Activated CD8-positive, alpha-beta T cell treated with anti-CD3 and anti-CD28 coated beads, Interleukin-2, amount 10 ng/mL, durations not matched to agents 7 days and 5 days (primary cell): ENCODE data around the gene LHFPL6. TPM values are rescaled to one million over a fixed set of nuclear protein-coding genes. Genes with fewer than 3 reads are reported as not detected.

Experiments
- ATAC-seq: fragments of 150-1000 bp; cut with Tn5 transposase; one replicate; pipeline ENCODE4 v1.10.0; 2021; ENCODE audit warnings: moderate library complexity
- CTCF ChIA-PET: fragments of 350-600 bp; sonication (Branson Sonifier 250); formaldehyde crosslinking; loops from one replicate; lab custom pipeline; 2021; ENCODE audit warnings: antibody characterized with exemption; lab: Charles Lee
- POLR2A ChIA-PET: fragments of 350-600 bp; sonication (Branson Sonifier 250); formaldehyde crosslinking; loops from one replicate; lab custom pipeline; 2021; ENCODE audit warnings: antibody characterized with exemption; lab: Charles Lee
- DNase-seq: peaks from one replicate; pipeline ENCODE4 v3.0.0-alpha.2; 2020
- H3K27ac Mint-ChIP-seq: one replicate; pipeline ENCODE4 v1.8.0; 2021; ENCODE audit warnings: mild to moderate bottlenecking, mixed read lengths
- H3K27me3 Mint-ChIP-seq: one replicate; pipeline ENCODE4 v1.8.0; 2021; ENCODE audit warnings: low read depth, mixed read lengths
- H3K36me3 Mint-ChIP-seq: one replicate; pipeline ENCODE4 v1.8.0; 2021; ENCODE audit warnings: low read depth, mixed read lengths
- H3K4me1 Mint-ChIP-seq: one replicate; pipeline ENCODE4 v1.8.0; 2021; ENCODE audit warnings: low read depth, mixed read lengths
- H3K4me3 Mint-ChIP-seq: one replicate; pipeline ENCODE4 v1.8.0; 2021; ENCODE audit warnings: mild to moderate bottlenecking, mixed read lengths
- H3K9me3 Mint-ChIP-seq: one replicate; pipeline ENCODE4 v1.8.0; 2022; ENCODE audit warnings: mixed read lengths; ENCODE audit not compliant: insufficient read depth
- total RNA-seq, 2 experiments: library from RNA; stranded (reverse); gene quantifications; one replicate each; pipeline ENCODE4 v1.2.3, GENCODE V29; 2021

Gene LHFPL6
- total RNA-seq, 2 experiments from 2014 or later, result 0.13 TPM; not detected in 1

DNA sequence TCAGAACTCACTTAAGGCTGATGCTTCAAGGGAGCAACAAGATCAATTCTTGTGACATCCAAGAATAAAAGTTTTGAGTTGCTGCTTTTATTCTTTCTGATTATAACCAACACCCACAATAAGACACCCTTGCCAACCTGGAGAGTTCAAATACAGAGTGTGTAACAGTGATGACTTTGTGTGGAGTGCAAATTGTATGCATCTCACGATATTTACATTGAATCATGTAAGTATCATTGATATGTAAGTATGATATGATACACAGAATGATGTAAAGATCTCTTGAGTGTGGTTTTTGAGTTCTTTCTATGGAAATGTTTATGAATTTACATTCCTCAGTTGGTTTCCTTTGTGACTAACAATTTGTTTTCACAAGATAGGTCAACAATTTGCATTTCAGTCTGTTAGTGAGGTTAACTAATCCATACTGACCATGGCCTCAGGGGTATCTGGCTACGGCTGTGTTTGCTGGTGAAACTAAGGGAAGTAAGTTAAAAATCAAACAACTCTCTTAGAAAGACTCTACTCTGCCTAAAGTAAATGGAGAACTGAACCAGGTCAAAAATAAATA lies 12.4 kb downstream of the LHFPL6 start:
- no peak for DNase-seq
- H3K4me1 Mint-ChIP-seq, result no peaks in the 10 kb centered on the region
- ATAC-seq, result no peak
- H3K27ac Mint-ChIP-seq, result no peak overlapping the region
- peaks cover 3% of the 10 kb centered on the region for H3K27me3 Mint-ChIP-seq
- ChIA-PET POLR2A (no interaction called here), CTCF (no interaction called here)
- no peaks in the 10 kb centered on the region for H3K36me3 Mint-ChIP-seq
- H3K4me3 Mint-ChIP-seq, result no peak overlapping the region
- no peaks in the 10 kb centered on the region for H3K9me3 Mint-ChIP-seq

DNA sequence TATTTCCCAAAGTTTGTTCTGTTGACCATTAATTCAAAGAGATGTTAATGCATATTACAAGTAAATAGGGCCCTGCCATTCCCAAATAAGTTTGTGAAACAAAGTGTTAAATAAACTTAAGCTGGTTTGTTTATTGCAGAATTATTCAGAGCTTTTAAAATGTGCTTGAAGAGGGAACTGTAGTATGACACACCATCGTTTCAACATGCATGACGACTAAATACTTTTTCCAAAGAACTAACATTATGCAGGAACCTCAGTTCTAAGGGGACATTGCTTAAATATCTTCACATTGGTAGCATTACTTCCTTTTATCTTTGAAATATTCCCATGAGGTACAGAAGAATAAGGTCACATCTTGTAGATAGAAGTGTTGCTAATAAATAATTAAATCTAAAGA lies 14.6 kb downstream of the LHFPL6 start:
- DNase-seq (no peak), ATAC-seq (no peak)
- H3K4me1 Mint-ChIP-seq, result no peaks in the 10 kb centered on the region
- H3K27ac Mint-ChIP-seq, result no peak overlapping the region
- CTCF ChIA-PET, result no interaction called here
- no peaks in the 10 kb centered on the region for H3K9me3 Mint-ChIP-seq
- POLR2A ChIA-PET, result no interaction called here
- H3K4me3 Mint-ChIP-seq, result no peak overlapping the region
- H3K36me3 Mint-ChIP-seq, result no peaks in the 10 kb centered on the region
- H3K27me3 Mint-ChIP-seq, result peaks cover 7% of the 10 kb centered on the region

DNA sequence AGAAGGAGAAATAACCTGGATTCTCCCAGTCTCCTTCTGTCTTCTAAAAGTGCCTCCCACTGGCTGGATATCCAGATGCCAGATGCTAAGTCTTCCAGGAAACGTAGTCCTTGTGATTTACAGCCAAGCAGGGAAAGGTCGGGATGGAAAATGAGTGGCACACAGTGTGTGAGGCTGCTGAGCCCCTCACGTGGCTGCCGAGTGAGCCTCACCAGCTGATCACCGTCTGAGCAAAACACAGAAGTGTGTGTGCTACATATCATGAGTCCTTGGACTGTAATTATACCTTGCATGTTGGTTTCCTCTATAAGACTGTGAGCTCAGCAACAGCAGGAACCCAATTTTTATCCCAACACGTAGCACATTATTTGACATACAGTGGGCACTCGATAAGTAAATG lies 15.1 kb downstream of the LHFPL6 start:
- Mint-ChIP-seq H3K36me3 (no peaks in the 10 kb centered on the region), H3K27me3 (peaks cover 7% of the 10 kb centered on the region), H3K4me3 (no peak overlapping the region), H3K27ac (no peak overlapping the region), H3K4me1 (no peaks in the 10 kb centered on the region), H3K9me3 (no peaks in the 10 kb centered on the region)
- ChIA-PET CTCF (no interaction called here), POLR2A (no interaction called here)
- no peak for DNase-seq
- no peak for ATAC-seq

DNA sequence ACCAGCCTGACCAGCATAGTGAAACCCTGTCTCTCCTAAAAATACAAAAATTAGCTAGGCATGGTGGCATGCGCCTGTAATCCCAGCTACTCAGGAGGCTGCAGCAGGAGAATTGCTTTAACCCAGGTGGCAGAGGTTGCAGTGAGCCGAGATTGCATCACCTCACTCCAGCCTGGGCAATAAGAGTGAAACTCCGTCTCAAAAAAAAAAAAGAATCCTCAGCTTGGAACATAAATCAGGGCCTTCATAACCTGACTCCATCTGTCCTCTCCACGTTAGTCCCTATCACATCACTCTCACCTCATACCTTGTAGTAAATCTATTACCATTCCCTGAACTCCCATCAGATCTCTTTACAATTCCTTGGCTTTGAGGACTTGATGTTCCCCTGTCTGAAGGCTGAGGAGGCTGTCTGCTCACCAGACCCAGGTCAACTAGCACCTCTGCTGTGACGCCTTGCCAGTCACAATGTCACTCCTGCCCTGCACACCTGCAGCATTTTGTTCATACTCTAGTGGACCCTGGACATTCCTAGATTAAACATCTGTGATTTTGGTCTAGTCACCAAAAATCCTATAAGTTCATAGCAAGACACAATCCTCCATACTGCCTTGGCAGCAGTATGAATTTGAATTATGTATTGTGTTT lies 15.9 kb downstream of the LHFPL6 start:
- H3K27ac Mint-ChIP-seq, result no peak overlapping the region
- ChIA-PET CTCF (no interaction called here), POLR2A (interaction anchor here (0.8 kb wide), 1 partner anchor 29 kb away, joined by 3 read pairs; no protein-coding TSS in a partner anchor)

DNA sequence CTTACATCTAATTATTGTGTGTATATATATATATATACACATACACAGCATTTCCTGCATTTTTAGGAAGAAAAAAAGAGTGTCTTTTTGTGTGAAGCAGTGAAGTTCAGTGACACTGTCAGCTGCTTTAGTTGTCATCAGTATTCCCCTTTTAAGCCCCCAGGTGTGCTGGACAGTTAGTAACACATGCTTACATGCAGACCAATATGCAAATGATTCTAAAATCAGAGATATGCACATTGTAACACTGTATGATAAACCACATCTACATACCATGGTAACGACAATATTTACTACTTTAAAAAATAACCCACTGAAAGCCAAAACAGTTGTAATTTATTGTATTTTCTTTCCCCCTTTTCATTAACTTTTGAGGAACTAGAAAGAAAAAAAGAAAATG lies 16.8 kb downstream of the LHFPL6 start:
- Mint-ChIP-seq H3K36me3 (no peaks in the 10 kb centered on the region), H3K9me3 (no peaks in the 10 kb centered on the region), H3K4me3 (no peak overlapping the region), H3K27me3 (peaks cover 10% of the 10 kb centered on the region), H3K4me1 (no peaks in the 10 kb centered on the region), H3K27ac (no peak overlapping the region)
- no peak for DNase-seq
- ChIA-PET CTCF (interaction anchor here (1.6 kb wide), 1 partner anchor 26 kb away, joined by 8 read pairs; no protein-coding TSS in a partner anchor), POLR2A (no interaction called here)
- no peak for ATAC-seq

More for the DNA sequence above, 15.9 kb downstream of the LHFPL6 start:
- Mint-ChIP-seq H3K4me1 (no peaks in the 10 kb centered on the region), H3K4me3 (no peak overlapping the region), H3K36me3 (no peaks in the 10 kb centered on the region), H3K27me3 (peaks cover 10% of the 10 kb centered on the region), H3K9me3 (no peaks in the 10 kb centered on the region)
- no peak for ATAC-seq
- no peak for DNase-seq

GRCh38 chr13:39585219-39585618 lies 17.8 kb downstream of the LHFPL6 start:
- Mint-ChIP-seq H3K27ac (no peak overlapping the region), H3K36me3 (no peaks in the 10 kb centered on the region), H3K9me3 (no peaks in the 10 kb centered on the region), H3K4me1 (no peaks in the 10 kb centered on the region), H3K4me3 (no peak overlapping the region), H3K27me3 (peaks cover 10% of the 10 kb centered on the region)
- POLR2A ChIA-PET, result no interaction called here
- no peak for ATAC-seq
- CTCF ChIA-PET, result interaction anchor here (1.6 kb wide), 1 partner anchor 27 kb away, joined by 8 read pairs; no protein-coding TSS in a partner anchor
- no peak for DNase-seq

GRCh38 chr13:39580881-39581575 lies 22.0 kb downstream of the LHFPL6 start:
- no peaks in the 10 kb centered on the region for H3K9me3 Mint-ChIP-seq
- CTCF ChIA-PET, result no interaction called here
- ATAC-seq, result no peak

DNA sequence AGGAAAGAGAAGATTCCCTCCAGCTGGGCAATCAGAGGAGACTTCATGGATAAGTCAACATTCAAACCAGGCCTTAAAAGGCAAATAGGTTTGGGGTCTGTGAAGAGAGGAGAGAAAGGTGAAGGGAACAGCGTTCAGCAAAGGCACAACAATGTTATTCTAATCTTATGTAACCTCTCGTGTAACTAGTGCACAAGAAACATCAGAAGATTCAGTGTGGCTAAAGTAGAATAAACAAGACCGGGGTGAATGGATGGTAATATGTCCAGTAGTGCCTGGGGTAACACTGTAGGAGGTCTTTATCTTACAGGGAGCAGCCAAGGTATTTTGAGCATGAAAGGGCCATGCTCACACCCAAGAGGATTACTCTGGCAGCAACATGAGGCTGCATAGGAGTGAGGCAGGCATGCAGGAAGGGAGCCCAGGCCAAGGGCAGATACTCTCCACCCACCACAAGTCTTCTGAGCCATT lies 24.1 kb downstream of the LHFPL6 start:
- ChIA-PET CTCF (no interaction called here), POLR2A (no interaction called here)
- Mint-ChIP-seq H3K27me3 (peaks cover 10% of the 10 kb centered on the region), H3K4me1 (no peaks in the 10 kb centered on the region), H3K36me3 (no peaks in the 10 kb centered on the region), H3K9me3 (no peaks in the 10 kb centered on the region), H3K27ac (no peak overlapping the region), H3K4me3 (no peak overlapping the region)
- no peak for ATAC-seq
- DNase-seq, result no peak

More at GRCh38 chr13:39580881-39581575, 22.0 kb downstream of the LHFPL6 start:
- Mint-ChIP-seq H3K4me1 (no peaks in the 10 kb centered on the region), H3K4me3 (no peak overlapping the region), H3K27ac (no peak overlapping the region), H3K27me3 (peaks cover 11% of the 10 kb centered on the region), H3K36me3 (no peaks in the 10 kb centered on the region)
- DNase-seq, result no peak
- POLR2A ChIA-PET, result no interaction called here

DNA sequence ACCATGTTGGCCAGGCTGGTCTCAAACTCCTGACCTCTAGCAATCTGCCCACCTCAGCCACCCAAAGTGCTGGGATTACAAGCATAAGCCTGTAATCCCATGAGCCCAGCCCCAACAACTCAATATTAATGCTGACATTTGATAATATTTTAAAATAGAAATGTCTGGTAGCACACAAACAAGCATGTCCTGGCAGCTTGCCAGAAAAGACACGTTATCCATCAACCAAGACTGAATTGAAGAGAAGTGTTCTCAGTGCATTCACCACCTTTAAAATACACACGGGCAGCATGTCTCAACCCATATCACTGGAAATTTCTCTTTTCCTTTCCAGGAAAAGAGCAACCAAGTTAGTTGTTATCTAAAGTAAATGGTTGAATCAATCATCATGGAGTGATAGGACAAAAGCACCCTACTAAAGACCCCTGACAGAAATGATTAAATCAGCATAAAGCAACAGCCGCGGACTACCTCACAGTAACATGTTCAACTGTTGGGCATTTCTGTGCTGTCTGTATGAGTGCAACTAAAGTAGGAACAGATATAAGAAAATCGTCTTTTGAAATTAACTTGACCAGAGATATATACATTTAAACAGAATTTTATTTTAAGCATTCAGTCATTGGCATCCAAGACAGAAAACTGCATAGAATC lies 25.0 kb downstream of the LHFPL6 start:
- no peaks in the 10 kb centered on the region for H3K4me1 Mint-ChIP-seq
- H3K27me3 Mint-ChIP-seq, result peaks cover 5% of the 10 kb centered on the region
- no peak overlapping the region for H3K27ac Mint-ChIP-seq
- no peak for DNase-seq
- no peak overlapping the region for H3K4me3 Mint-ChIP-seq
- POLR2A ChIA-PET, result no interaction called here
- no peak for ATAC-seq
- no peaks in the 10 kb centered on the region for H3K36me3 Mint-ChIP-seq
- no peaks in the 10 kb centered on the region for H3K9me3 Mint-ChIP-seq
- CTCF ChIA-PET, result no interaction called here

DNA sequence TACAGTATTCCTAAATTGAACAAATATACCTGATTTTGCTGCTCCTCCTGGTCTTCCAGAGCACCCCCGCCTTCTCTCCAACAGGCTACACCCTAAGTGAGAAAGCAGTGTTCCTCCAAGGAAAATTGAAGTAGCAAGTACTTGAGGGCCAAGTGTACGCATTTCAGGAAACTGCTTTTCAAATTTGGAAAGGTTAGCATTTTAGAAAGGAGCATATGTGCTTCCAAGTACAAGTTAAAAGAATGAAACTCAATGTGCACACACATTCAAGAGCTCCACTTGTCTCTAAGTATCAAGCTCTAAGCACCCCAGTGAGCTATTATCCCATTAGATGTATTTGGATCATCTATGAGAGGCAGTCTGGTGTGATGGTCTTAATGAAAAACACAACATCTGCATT lies 25.8 kb downstream of the LHFPL6 start:
- no peak overlapping the region for H3K27ac Mint-ChIP-seq
- H3K36me3 Mint-ChIP-seq, result no peaks in the 10 kb centered on the region
- CTCF ChIA-PET, result no interaction called here
- H3K4me3 Mint-ChIP-seq, result no peak overlapping the region
- DNase-seq, result no peak
- no peaks in the 10 kb centered on the region for H3K4me1 Mint-ChIP-seq
- POLR2A ChIA-PET, result no interaction called here
- H3K9me3 Mint-ChIP-seq, result no peaks in the 10 kb centered on the region
- ATAC-seq, result no peak
- peaks cover 4% of the 10 kb centered on the region for H3K27me3 Mint-ChIP-seq

DNA sequence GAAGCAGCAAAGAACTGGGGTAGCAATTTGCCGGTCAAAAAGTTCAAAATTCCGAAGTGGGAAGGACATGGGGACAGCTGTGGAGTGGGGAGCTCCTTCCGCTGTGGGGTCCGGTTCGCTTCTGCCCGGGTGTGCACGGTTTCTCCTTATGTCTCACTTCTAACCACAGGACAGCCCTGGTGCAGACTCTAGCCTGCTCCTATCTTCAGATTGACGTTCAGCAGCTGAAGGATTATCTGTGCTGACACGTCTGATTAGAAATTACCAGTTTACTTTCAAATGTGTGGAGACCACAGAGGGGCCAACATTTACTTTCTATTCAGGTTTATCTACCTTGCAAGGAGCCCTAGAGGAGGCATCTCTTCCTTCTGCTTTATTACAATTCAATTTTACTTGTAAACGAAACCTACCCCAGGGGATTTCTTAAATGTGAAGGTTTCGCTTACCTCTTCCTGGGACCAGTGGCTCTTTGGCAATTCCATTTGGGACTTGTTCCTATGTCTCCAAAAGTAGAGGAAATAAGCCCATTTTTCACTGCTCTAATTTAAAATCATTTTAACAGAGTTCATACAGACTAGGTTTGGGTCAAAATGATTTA lies 27.3 kb downstream of the LHFPL6 start:
- H3K27me3 Mint-ChIP-seq, result peaks cover 2% of the 10 kb centered on the region
- H3K36me3 Mint-ChIP-seq, result no peaks in the 10 kb centered on the region
- ChIA-PET CTCF (interaction anchor here (0.8 to 3.6 kb wide), 2 partner anchors 36 to 559 kb away, joined by 3 to 11 read pairs; no protein-coding TSS in a partner anchor), POLR2A (interaction anchor here (0.6 kb wide), 1 partner anchor 135 kb away, joined by 3 read pairs; no protein-coding TSS in a partner anchor)
- no peaks in the 10 kb centered on the region for H3K9me3 Mint-ChIP-seq
- no peaks in the 10 kb centered on the region for H3K4me1 Mint-ChIP-seq
- no peak for DNase-seq
- ATAC-seq, result no peak
- H3K4me3 Mint-ChIP-seq, result no peak overlapping the region
- no peak overlapping the region for H3K27ac Mint-ChIP-seq
